IMR-90 (cell line): ENCODE results near the gene ERBB4. TPM values are rescaled to one million over a fixed set of nuclear protein-coding genes. Genes with fewer than 3 reads are reported as not detected.

Source experiments
- ATAC-seq: fragments of 200-7000 bp; cut with Tn5 transposase; 2 replicates; pipeline ENCODE4 v1.9.1; 2020; ENCODE audit warnings: low read depth, mild to moderate bottlenecking, moderate library complexity
- BruUV-seq: library from RNA; stranded (reverse); fragments of 400-500 nt; replicated peaks from 2 replicates; lab custom pipeline; 2021; lab: Mats Ljungman, UMichigan
- CTCF ChIA-PET: fragments of 300-600 bp; formaldehyde crosslinking; extraction: SDS; loops from one replicate; lab custom pipeline; 2021; ENCODE audit warnings: antibody characterized with exemption; lab: Yijun Ruan, JAX
- POLR2A ChIA-PET: fragments of 300-600 bp; sonication (Branson Sonifier 250); formaldehyde crosslinking; loops from one replicate; lab custom pipeline; 2022; ENCODE audit warnings: antibody characterized with exemption; ENCODE audit not compliant: unreplicated experiment; lab: Charles Lee
- DNase-seq: peaks from one replicate; pipeline ENCODE4 v3.0.0; 2013
- H2AFZ ChIP-seq: replicated peaks from 2 replicates; pipeline ENCODE3; 2013; ENCODE audit warnings: low read length, mild to moderate bottlenecking; ENCODE audit not compliant: poor library complexity
- H2AK5ac ChIP-seq: 2 replicates; pipeline ENCODE4 v1.6.1; 2013; ENCODE audit warnings: low read depth, low read length, inconsistent platforms
- H2AK9ac ChIP-seq: replicated peaks from 2 replicates; pipeline ENCODE3; 2013; ENCODE audit warnings: mild to moderate bottlenecking, low read depth, low read length, moderate library complexity; ENCODE audit not compliant: poor library complexity
- H2BK120ac ChIP-seq: 2 replicates; pipeline ENCODE4 v1.6.1; 2013; ENCODE audit warnings: low read depth, low read length, inconsistent platforms
- H2BK15ac ChIP-seq: 3 replicates; pipeline ENCODE4 v1.6.1; 2013; ENCODE audit warnings: low read depth, low read length, inconsistent platforms
- H2BK20ac ChIP-seq: 2 replicates; pipeline ENCODE4 v1.6.1; 2013; ENCODE audit warnings: low read depth, mild to moderate bottlenecking, inconsistent platforms, low read length, moderate library complexity
- H2BK5ac ChIP-seq: 2 replicates; pipeline ENCODE4 v1.6.1; 2013; ENCODE audit warnings: mild to moderate bottlenecking, low read depth, low read length, inconsistent platforms; ENCODE audit not compliant: poor library complexity, severe bottlenecking
- H3K14ac ChIP-seq: replicated peaks from 2 replicates; pipeline ENCODE4 v1.6.1; 2013; ENCODE audit warnings: low read depth, low read length, inconsistent platforms
- H3K18ac ChIP-seq: 2 replicates; pipeline ENCODE4 v1.6.1; 2013; ENCODE audit warnings: low read depth, low read length, control low read depth
- H3K23ac ChIP-seq: 2 replicates; pipeline ENCODE4 v1.6.1; 2013; ENCODE audit warnings: low read depth, low read length, inconsistent platforms
- H3K27ac ChIP-seq: 2 replicates; pipeline ENCODE4 v1.5.1; 2013; ENCODE audit warnings: mild to moderate bottlenecking, control low read depth, low read length; ENCODE audit not compliant: insufficient read depth
- H3K27me3 ChIP-seq: 2 replicates; pipeline ENCODE4 v1.6.1; 2013; ENCODE audit warnings: low read length; ENCODE audit not compliant: control insufficient read depth, insufficient read depth
- H3K36me3 ChIP-seq: 2 replicates; pipeline ENCODE4 v1.6.1; 2013; ENCODE audit warnings: low read length, mixed read lengths; ENCODE audit not compliant: control insufficient read depth, insufficient read depth
- H3K4ac ChIP-seq: 2 replicates; pipeline ENCODE4 v1.6.1; 2013; ENCODE audit warnings: low read depth, low read length, inconsistent platforms
- H3K4me1 ChIP-seq: 2 replicates; pipeline ENCODE4 v1.6.1; 2013; ENCODE audit warnings: low read length, mixed read lengths; ENCODE audit not compliant: control insufficient read depth, insufficient read depth
- H3K4me2 ChIP-seq: 2 replicates; pipeline ENCODE4 v1.6.1; 2013; ENCODE audit warnings: low read depth, mild to moderate bottlenecking, control low read depth, low read length, moderate library complexity
- H3K4me3 ChIP-seq: 2 replicates; pipeline ENCODE4 v1.5.1; 2013; ENCODE audit warnings: low read depth, mild to moderate bottlenecking, control low read depth, low read length, moderate library complexity; ENCODE audit not compliant: insufficient read depth
- H3K56ac ChIP-seq: 2 replicates; pipeline ENCODE4 v1.6.1; 2013; ENCODE audit warnings: low read length, inconsistent platforms; ENCODE audit not compliant: insufficient read depth; ENCODE audit errors: extremely low read depth
- H3K79me1 ChIP-seq, 2 experiments: 2 replicates each; pipeline ENCODE4 v1.6.1; 2013; ENCODE audit warnings: low read length in 2 of 2, inconsistent platforms in 1 of 2, low read depth in 1 of 2
- H3K9ac ChIP-seq: 2 replicates; pipeline ENCODE4 v1.6.1; 2013; ENCODE audit warnings: low read depth, low read length, control low read depth
- H3K9me1 ChIP-seq: 2 replicates; pipeline ENCODE4 v1.6.1; 2013; ENCODE audit warnings: low read length, inconsistent platforms; ENCODE audit not compliant: insufficient read depth
- H3K9me3 ChIP-seq: 2 replicates; pipeline ENCODE4 v1.6.1; 2013; ENCODE audit warnings: low read length; ENCODE audit not compliant: control insufficient read depth, insufficient read depth
- H4K20me1 ChIP-seq: 2 replicates; pipeline ENCODE4 v1.6.1; 2013; ENCODE audit warnings: low read length, inconsistent platforms; ENCODE audit not compliant: insufficient read depth
- H4K5ac ChIP-seq: 2 replicates; pipeline ENCODE4 v1.6.1; 2013; ENCODE audit warnings: mild to moderate bottlenecking, low read depth, low read length, control low read depth
- H4K8ac ChIP-seq, 2 experiments: 2 replicates each; pipeline ENCODE4 v1.6.1; 2013; ENCODE audit warnings: low read depth in 2 of 2, low read length in 2 of 2, control low read depth in 1 of 2, inconsistent platforms in 1 of 2
- H4K91ac ChIP-seq: 2 replicates; pipeline ENCODE4 v1.6.1; 2013; ENCODE audit warnings: low read depth, low read length, inconsistent platforms; ENCODE audit not compliant: insufficient read depth
- CEBPB ChIP-seq: IDR thresholded peaks from 2 replicates; pipeline ENCODE4 v1.6.1; 2012; ENCODE audit warnings: low read depth, low read length, improper control_type of control experiment
- WGBS, 2 experiments: methylation state at CpG; one replicate each; pipeline versions ENCODE4 v1.1.5 to v1.1.7; 2013; ENCODE audit warnings: missing lambda C conversion rate in 2 of 2; ENCODE audit not compliant: insufficient read length in 1 of 2; ENCODE audit errors: extremely low coverage in 2 of 2; 5-methylcytosine and 5-hydroxymethylcytosine counted together
- dilution Hi-C: fragments of 300-500 bp; cut with HindIII; formaldehyde crosslinking; loops from one replicate; pipeline ENCODE4 v1.14.3; 2018; ENCODE audit warnings: low sequenced_read_pairs; ENCODE audit not compliant: unreplicated experiment
- in situ Hi-C: fragments of 300-500 bp; cut with MboI; formaldehyde crosslinking; loops from 3 replicates; pipeline ENCODE4 v1.14.3; 2019; ENCODE audit warnings: low sequenced_read_pairs, inconsistent platforms, mixed read lengths
- intact Hi-C: fragments of 100-400 bp; cut with micrococcal nuclease; formaldehyde crosslinking; loops from 2 replicates; pipeline ENCODE4 v1.10.0; 2022
- polyA plus RNA-seq, 3 experiments: library from polyadenylated mRNA; depleted of rRNA; stranded (reverse); fragments of >200 nt; gene quantifications; 2 replicates each; pipeline ENCODE4 v1.2.3, GENCODE V29; 2012; ENCODE audit warnings: low replicate concordance in 1 of 3
- total RNA-seq: library from RNA; depleted of rRNA; stranded (reverse); fragments of >200 nt; gene quantifications from 2 replicates; pipeline ENCODE4 v1.2.3, GENCODE V29; 2012

Gene ERBB4
- total and polyA plus RNA-seq, 2 of the 4 experiments (the other 2 are of a cell fraction) = not detected

DNA sequence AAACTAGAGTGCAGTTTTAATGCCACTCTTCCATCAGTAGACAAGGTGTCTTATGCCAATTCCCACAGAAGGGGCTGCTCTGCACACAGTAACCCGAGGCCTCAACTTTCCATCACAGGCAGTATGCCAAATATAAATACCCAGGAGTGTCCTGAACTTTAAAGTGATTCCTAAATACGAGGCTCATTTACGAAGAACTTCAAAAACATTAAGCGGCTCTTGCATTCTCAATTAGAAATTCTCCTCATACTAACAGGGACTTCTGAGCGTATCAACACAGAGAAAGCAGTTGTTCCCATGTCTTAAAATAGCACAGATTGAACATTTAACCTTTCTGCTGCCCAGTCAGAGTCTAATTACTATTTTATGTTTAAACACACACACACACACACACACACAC lies 638.6 kb downstream of the ERBB4 start:
- Histone ChIP-seq H3K4me2 (peak overlapping the region; percentile 72), H2AK5ac (no peak overlapping the region), H3K4ac (peak overlapping the region; percentile 29; the same call in 1 of the 2 replicates), H3K27me3 (no peaks in the 10 kb centered on the region), H2BK15ac (no peak overlapping the region), H3K27ac (no peak overlapping the region), H2BK120ac (no peak overlapping the region), H4K8ac (no peak overlapping the region), H3K18ac (no peak overlapping the region), H3K9ac (no peak overlapping the region), H3K23ac (no peak overlapping the region), H3K9me1 (no peaks in the 10 kb centered on the region), H4K5ac (no peak overlapping the region), H2BK20ac (no peak overlapping the region), H3K4me1 (peaks cover 2% of the 10 kb centered on the region; the same call in 1 of the 2 replicates), H4K20me1 (no peaks in the 10 kb centered on the region), H3K79me1 (no peaks in the 10 kb centered on the region), H3K56ac (no peak overlapping the region), H3K36me3 (no peaks in the 10 kb centered on the region), H3K4me3 (no peak overlapping the region), H4K91ac (no peak overlapping the region), H3K14ac (0 out of 2 replicates have a peak overlapping the region, but pooled peaks have one; percentile 29), H2BK5ac (no peak overlapping the region), H3K9me3 (no peaks in the 10 kb centered on the region), H2AK9ac (no peak overlapping the region), H2AFZ (no peak overlapping the region)
- intact Hi-C loops = no loop called here
- no peak for DNase-seq
- no peak for ATAC-seq
- dilution Hi-C loops = no loop called here
- BruUV-seq = no TSS peak
- TF ChIP-seq CEBPB = no peak
- ChIA-PET CTCF (no interaction called here), POLR2A (no interaction called here)
- WGBS, 2 experiments = 4% methylated on average over 3 of the region's 5 CpGs; no CpG with 5 or more reads in 1 of the 2 experiments
- in situ Hi-C loops = no loop called here
